ENCODE measurements around the gene CCDC69. TPM values are rescaled to one million over a fixed set of nuclear protein-coding genes. Genes with fewer than 3 reads are reported as not detected.
"Not testable (repeated sequence)": the region's sequence is repeated elsewhere in the genome, so short reads cannot be mapped to it uniquely, and the experiment has no call there.

CCDC69 gene
- total and polyA plus RNA-seq, 8 donors, result 6.8 to 66.4 (median 9.8) TPM

DNA sequence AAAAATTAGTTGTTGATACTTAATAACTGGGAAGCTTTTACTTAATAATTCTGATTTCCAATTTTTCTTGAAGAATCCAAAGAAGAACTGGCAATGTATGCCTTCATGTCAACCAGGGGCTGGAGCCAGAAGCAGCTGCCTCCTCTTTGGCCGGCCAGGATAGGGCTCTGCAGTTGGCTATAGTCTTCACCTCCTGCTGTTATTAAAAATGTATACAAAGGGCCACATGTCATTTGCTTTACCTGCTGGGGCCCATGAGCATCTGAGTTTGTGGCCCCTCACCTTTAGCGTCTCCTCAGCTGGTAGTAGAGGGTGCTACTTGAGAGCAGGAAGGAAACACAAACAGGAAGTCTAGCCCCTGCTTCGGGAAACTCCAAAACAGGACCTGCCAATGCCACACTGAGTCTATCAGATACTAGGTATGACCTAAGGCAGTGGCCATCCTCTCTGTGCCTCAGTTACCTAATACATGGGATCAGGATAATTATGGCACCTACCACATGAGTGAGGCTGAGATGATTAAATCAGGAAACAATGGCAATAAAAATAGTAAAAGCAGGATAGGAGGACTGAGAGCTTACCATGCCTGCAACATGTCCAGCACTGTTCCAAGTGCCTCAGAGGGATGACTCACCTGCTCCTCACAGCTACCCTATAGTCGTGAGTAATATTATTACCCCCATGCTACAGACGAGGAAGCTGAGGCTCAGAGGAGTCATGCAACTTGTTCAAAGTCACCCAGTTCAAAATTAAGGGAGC lies 21.3 kb downstream of the CCDC69 start:
- Histone ChIP-seq H3K4me3 (no peak overlapping the region), H3K9me3 (no peaks in the 10 kb centered on the region), H3K4me1 (peaks cover 0 to 28% of the 10 kb centered on the region in 2 donors), H3K36me3 (peaks cover 0 to 33% of the 10 kb centered on the region in 2 donors), H3K27ac (peak overlapping the region in 1 of 2 donors; percentile 66), H3K27me3 (no peaks in the 10 kb centered on the region)
- intact Hi-C loops (cut with DNase I), result no loop called here
- TF ChIP-seq, protein P1, sequence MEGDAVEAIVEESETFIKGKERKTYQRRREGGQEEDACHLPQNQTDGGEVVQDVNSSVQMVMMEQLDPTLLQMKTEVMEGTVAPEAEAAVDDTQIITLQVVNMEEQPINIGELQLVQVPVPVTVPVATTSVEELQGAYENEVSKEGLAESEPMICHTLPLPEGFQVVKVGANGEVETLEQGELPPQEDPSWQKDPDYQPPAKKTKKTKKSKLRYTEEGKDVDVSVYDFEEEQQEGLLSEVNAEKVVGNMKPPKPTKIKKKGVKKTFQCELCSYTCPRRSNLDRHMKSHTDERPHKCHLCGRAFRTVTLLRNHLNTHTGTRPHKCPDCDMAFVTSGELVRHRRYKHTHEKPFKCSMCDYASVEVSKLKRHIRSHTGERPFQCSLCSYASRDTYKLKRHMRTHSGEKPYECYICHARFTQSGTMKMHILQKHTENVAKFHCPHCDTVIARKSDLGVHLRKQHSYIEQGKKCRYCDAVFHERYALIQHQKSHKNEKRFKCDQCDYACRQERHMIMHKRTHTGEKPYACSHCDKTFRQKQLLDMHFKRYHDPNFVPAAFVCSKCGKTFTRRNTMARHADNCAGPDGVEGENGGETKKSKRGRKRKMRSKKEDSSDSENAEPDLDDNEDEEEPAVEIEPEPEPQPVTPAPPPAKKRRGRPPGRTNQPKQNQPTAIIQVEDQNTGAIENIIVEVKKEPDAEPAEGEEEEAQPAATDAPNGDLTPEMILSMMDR (IDR thresholded peaks at IDR 0.05), result no peak
- peak; percentile 53 for ATAC-seq
- DNase-seq, result no peak

DNA sequence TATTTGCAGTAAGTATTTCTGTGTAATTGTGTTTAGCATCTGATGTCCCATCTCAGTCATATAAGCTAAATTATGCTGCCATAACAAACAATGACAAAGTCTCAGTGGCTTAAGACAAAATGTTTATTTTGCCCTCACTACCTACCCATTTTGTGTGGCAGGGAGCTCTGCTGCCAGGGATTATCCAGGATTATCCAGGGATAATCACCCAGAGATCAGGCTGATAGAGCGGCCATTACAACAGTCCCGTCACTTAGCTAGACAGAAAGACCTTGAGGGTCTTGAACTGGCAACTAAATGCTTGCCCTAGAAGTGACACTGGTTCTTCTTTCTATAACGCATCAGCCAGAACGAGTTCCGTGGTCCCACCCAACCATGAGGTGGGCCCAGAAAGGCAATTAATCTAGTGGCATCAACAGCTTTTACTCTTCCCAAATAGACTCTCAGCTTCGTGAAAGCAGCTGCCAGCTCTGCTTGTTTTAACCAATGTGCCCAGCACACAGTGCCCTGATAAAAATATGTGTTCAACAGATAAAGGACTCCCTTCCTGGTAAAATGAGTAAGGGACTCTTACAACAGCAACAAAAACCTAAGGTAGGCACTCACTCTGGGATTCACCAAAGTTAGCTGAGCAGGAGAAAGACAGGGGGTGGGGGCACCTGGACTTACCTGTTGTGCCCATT lies 22.8 kb downstream of the CCDC69 start:
- no peaks in the 10 kb centered on the region for H3K27me3 ChIP-seq
- peaks cover 0 to 39% of the 10 kb centered on the region in 2 donors for H3K36me3 ChIP-seq
- TF ChIP-seq, protein P1 (IDR thresholded peaks at IDR 0.05), result no peak
- ATAC-seq (no peak), DNase-seq (no peak)
- peaks cover 0 to 26% of the 10 kb centered on the region in 2 donors for H3K4me1 ChIP-seq
- H3K4me3 ChIP-seq, result no peak overlapping the region
- no peak overlapping the region for H3K27ac ChIP-seq
- no peaks in the 10 kb centered on the region for H3K9me3 ChIP-seq
- intact Hi-C loops (cut with DNase I), result no loop called here

DNA sequence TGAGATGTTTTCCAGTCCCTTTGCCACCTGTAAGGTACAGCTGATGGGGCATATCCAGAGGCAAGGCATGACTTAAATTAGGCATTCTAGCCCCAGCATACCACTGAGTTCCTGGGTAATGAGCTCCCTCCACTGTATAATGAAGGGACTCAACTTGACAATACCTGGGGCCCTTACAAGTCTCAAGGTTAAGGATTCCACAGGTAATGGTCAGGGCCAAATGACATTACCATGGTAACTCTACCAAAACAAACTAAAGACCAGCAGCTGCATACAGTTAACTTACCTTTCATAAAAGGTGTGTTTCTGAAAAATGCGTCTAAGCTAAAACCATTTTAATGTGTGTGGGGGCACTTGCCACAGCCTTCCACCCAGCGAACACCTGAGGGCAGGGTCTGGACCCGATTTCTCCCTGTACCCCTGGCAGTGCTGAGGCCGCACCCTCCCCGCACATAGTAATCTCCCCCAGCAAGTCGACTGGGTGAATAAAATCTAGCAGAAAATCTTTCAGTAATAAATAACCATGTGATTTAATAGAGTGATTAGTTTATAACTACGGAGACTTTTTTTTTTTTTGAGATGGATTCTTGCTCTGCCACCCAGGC lies 24.2 kb downstream of the CCDC69 start:
- Histone ChIP-seq H3K4me3 (no peak overlapping the region), H3K27me3 (no peaks in the 10 kb centered on the region), H3K9me3 (no peaks in the 10 kb centered on the region), H3K4me1 (peaks cover 5 to 38% of the 10 kb centered on the region in 2 donors), H3K36me3 (peaks cover 0 to 39% of the 10 kb centered on the region in 2 donors), H3K27ac (no peak overlapping the region)
- intact Hi-C loops (cut with DNase I), result no loop called here
- TF ChIP-seq, protein P1 (IDR thresholded peaks at IDR 0.05), result no peak
- no peak for ATAC-seq
- DNase-seq, result no peak

DNA sequence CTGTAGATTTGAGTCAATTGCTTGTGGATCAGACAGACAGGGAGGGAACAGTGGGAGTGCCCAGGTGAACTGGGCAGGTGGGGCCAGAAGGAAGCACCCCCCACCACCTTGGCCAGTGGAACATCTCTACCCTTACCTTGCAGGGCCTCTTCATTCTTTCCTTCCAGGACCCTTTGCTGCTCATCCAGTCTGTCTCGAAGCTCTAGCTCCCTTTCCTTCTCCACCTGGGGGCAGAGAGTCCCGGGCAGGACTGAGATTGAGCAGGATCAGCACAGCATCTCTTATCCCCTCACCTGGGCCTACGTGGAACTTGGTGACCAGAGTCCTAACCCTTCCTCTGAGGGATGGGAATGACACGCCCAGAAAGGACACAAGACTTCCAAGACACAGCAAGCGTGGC lies 25.0 kb downstream of the CCDC69 start:
- Histone ChIP-seq H3K4me1 (peaks cover 5 to 46% of the 10 kb centered on the region in 2 donors), H3K9me3 (no peaks in the 10 kb centered on the region), H3K36me3 (peaks cover 0 to 39% of the 10 kb centered on the region in 2 donors), H3K27me3 (no peaks in the 10 kb centered on the region), H3K27ac (no peak overlapping the region), H3K4me3 (no peak overlapping the region)
- TF ChIP-seq, protein P1 (IDR thresholded peaks at IDR 0.05), result no peak
- DNase-seq (no peak), ATAC-seq (no peak)
- intact Hi-C loops (cut with DNase I), result no loop called here

DNA sequence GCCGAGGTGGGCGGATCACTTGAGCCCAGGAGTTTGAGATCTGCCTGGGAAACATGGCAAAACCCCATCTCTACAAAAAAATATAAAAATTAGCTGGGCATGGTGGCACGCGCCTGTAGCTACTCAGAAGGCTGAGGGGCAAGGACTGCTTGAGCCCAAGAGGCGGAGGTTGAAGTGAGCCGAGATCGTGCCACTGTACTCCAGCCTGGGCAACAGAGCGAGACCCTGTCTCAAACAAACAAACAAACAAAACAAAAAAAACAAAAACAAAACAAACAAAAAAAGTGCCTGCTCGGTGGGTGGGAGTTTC lies 26.6 kb downstream of the CCDC69 start:
- H3K4me3 ChIP-seq; DNase-seq; H3K9me3 ChIP-seq; ATAC-seq; H3K27me3 ChIP-seq; H3K27ac ChIP-seq; intact Hi-C loops (cut with DNase I): not testable (repeated sequence)
- H3K4me1 ChIP-seq, result peaks cover 5 to 38% of the 10 kb centered on the region in 2 donors
- peaks cover 0 to 39% of the 10 kb centered on the region in 2 donors for H3K36me3 ChIP-seq

All from left lung (tissue), 10 donors.